HG02870 (cell line): ENCODE results near the gene MORC2.

ENCODE experiments used
- ATAC-seq: cut with Tn5 transposase; IDR thresholded peaks from one replicate; pipeline ENCODE4 v1.9.1; 2021; ENCODE audit warnings: mild to moderate bottlenecking, moderate library complexity; ENCODE audit not compliant: unreplicated experiment

MORC2 gene

GRCh38 chr22:30875481-30876215, 92.9 kb downstream of the MORC2 start:
- no peak for ATAC-seq
